HepG2 (cell line): ENCODE measurements around the gene EMC9. TPM values are rescaled to one million over a fixed set of nuclear protein-coding genes. Genes with fewer than 3 reads are reported as not detected.

Experiments used
- HOXA7 ChIP-seq: sonication (generic); formaldehyde crosslinking; IDR thresholded peaks from 2 replicates; pipeline ENCODE4 v1.8.1; 2022; ENCODE audit warnings: mild to moderate bottlenecking, missing genetic modification reagents, moderate library complexity
- HOXD1 ChIP-seq: sonication (generic); formaldehyde crosslinking; IDR thresholded peaks from 2 replicates; pipeline ENCODE4 v1.5.0; 2020; ENCODE audit warnings: missing genetic modification reagents
- MATR3 ChIP-seq: sonication (generic); formaldehyde crosslinking; IDR thresholded peaks from 2 replicates; pipeline ENCODE4 v1.4.0; 2020; ENCODE audit warnings: missing genetic modification reagents
- MXD3 ChIP-seq: IDR thresholded peaks from 2 replicates; pipeline ENCODE4 v1.6.1; 2016; ENCODE audit warnings: mild to moderate bottlenecking, missing biosample characterization, missing genetic modification reagents
- SP4 ChIP-seq: sonication (generic); formaldehyde crosslinking; IDR thresholded peaks from 2 replicates; pipeline ENCODE4 v1.8.1; 2023; ENCODE audit warnings: mild to moderate bottlenecking, missing genetic modification reagents
- THAP7 ChIP-seq: sonication (generic); formaldehyde crosslinking; IDR thresholded peaks from 2 replicates; pipeline ENCODE4 v1.8.1; 2023; ENCODE audit warnings: mild to moderate bottlenecking, missing genetic modification reagents
- ZNF10 ChIP-seq: sonication (generic); formaldehyde crosslinking; IDR thresholded peaks from 2 replicates; pipeline ENCODE4 v1.4.0; 2020; ENCODE audit warnings: mild to moderate bottlenecking, low read depth, missing genetic modification reagents, borderline replicate concordance
- ZNF280D ChIP-seq: sonication (generic); formaldehyde crosslinking; IDR thresholded peaks from 2 replicates; pipeline ENCODE4 v1.5.1; 2020; ENCODE audit warnings: mild to moderate bottlenecking, missing genetic modification reagents
- ZNF609 ChIP-seq: sonication (generic); formaldehyde crosslinking; IDR thresholded peaks from 2 replicates; pipeline ENCODE4 v1.4.0; 2020; ENCODE audit warnings: mild to moderate bottlenecking, missing genetic modification reagents, borderline replicate concordance
- ZNF646 ChIP-seq: sonication (generic); formaldehyde crosslinking; IDR thresholded peaks from 2 replicates; pipeline ENCODE4 v1.9.0; 2021; ENCODE audit warnings: mild to moderate bottlenecking, missing genetic modification reagents
- ZNF7 ChIP-seq: IDR thresholded peaks from 2 replicates; pipeline ENCODE4 v1.6.1; 2016; ENCODE audit warnings: missing biosample characterization, missing genetic modification reagents
- ZSCAN30 ChIP-seq: sonication (generic); formaldehyde crosslinking; IDR thresholded peaks from 2 replicates; pipeline ENCODE4 v1.5.0; 2020; ENCODE audit warnings: mild to moderate bottlenecking, missing genetic modification reagents
- polyA plus RNA-seq, 8 experiments: library from polyadenylated mRNA; depleted of rRNA in 3 of 8; stranded (reverse) in 7 of 8; unstranded in 1 of 8; fragments of >200 nt; fragmentation: Illumina TruSeq in 4 of 8; extraction: Trizol in 4 of 8; gene quantifications; 2 replicates each; pipeline versions ENCODE4 v1.2.1 to v1.2.3, GENCODE V29; 2011 to 2016; ENCODE audit warnings: low read depth in 4 of 8, missing spikeins in 1 of 8, mixed read lengths in 1 of 8; ENCODE audit not compliant: insufficient read depth in 1 of 8
- total RNA-seq, 5 experiments: library from RNA; depleted of rRNA; stranded (reverse); fragments of >200 nt; fragmentation: Illumina TruSeq; extraction: Trizol; gene quantifications; 2 replicates each; pipeline ENCODE4 v1.2.3, GENCODE V29; 2016; ENCODE audit warnings: low read depth in 1 of 5

The EMC9 gene
- total and polyA plus RNA-seq, 2 of the 13 experiments (the other 11 are each of a cell fraction or from before 2014, with no cell fraction given): 60.5 to 78.7 TPM

- no peak for TF ChIP-seq ZNF646
- peak; percentile 69; the same call in 1 of the 2 replicates for TF ChIP-seq ZNF609 (CRISPR knock-in tag)
- no peak for TF ChIP-seq MATR3 (CRISPR knock-in tag)
- no peak for TF ChIP-seq HOXA7 (CRISPR knock-in tag)
- no peak for TF ChIP-seq ZNF10
- no peak for TF ChIP-seq ZSCAN30 (CRISPR knock-in tag)
- peak; percentile 86 for TF ChIP-seq THAP7 (CRISPR knock-in tag)
- TF ChIP-seq ZNF280D (CRISPR knock-in tag): peak; percentile 45; the same call in 1 of the 2 replicates
- peak; percentile 88 for TF ChIP-seq MXD3 (CRISPR knock-in tag)
- no peak for TF ChIP-seq ZNF7 (CRISPR knock-in tag)
- TF ChIP-seq HOXD1 (CRISPR knock-in tag): no peak; the same call in none of the 2 replicates
- TF ChIP-seq SP4 (CRISPR knock-in tag): no peak
Measured at GRCh38 chr14:24146453-24146977, 5.1 kb upstream of the EMC9 start, which contains the start of gene PSME2 (continued).
